Omental fat pad (tissue), 4 donors: ENCODE data around the gene SYCE3. TPM values are rescaled to one million over a fixed set of nuclear protein-coding genes. Genes with fewer than 3 reads are reported as not detected.

Experiments used
- ATAC-seq: fragments of 150-250 bp; one replicate; pipeline ENCODE4 v1.9.1; 2016; ENCODE audit warnings: mild to moderate bottlenecking, moderate library complexity; ENCODE audit not compliant: low FRiP score
- DNase-seq: peaks from one replicate; pipeline ENCODE4 v3.0.0-alpha.2; 2019; ENCODE audit warnings: low spot score
- CTCF ChIP-seq, 3 donors: fragments of 450-650 bp; IDR thresholded peaks; one replicate each; pipeline ENCODE4 v1.5.1; 2016 to 2017; ENCODE audit warnings: antibody characterized with exemption in 3 of 3, mild to moderate bottlenecking in 3 of 3, moderate library complexity in 2 of 3
- total RNA-seq, 4 donors: library from RNA; depleted of rRNA; stranded (reverse); fragments of >200 nt; gene quantifications; one replicate each; pipeline ENCODE4 v1.1.0, GENCODE V29; 2016

The SYCE3 gene
- total RNA-seq, 4 donors from 2014 or later: not detected

- DNase-seq (no peak), ATAC-seq (no peak)
- TF ChIP-seq CTCF (IDR thresholded peaks at IDR 0.05): no peak
These were observed 33.3 kb downstream of the SYCE3 start for GRCh38 chr22:50529416-50529896.

GRCh38 chr22:50528682-50529415, 33.9 kb downstream of the SYCE3 start:
- ATAC-seq (no peak), DNase-seq (no peak)
- TF ChIP-seq CTCF (IDR thresholded peaks at IDR 0.05): no peak

GRCh38 chr22:50527921-50528681, 34.6 kb downstream of the SYCE3 start:
- ATAC-seq (no peak), DNase-seq (no peak)
- TF ChIP-seq CTCF (IDR thresholded peaks at IDR 0.05): no peak

- ATAC-seq (no peak), DNase-seq (no peak)
- TF ChIP-seq CTCF (IDR thresholded peaks at IDR 0.05): no peak
These were observed 35.6 kb downstream of the SYCE3 start for GRCh38 chr22:50526834-50527801.

- DNase-seq (no peak), ATAC-seq (peak; percentile 27)
- TF ChIP-seq CTCF (IDR thresholded peaks at IDR 0.05): peak in 1 of 3 donors; percentile 33
These were observed 36.4 kb downstream of the SYCE3 start for GRCh38 chr22:50526108-50526833.

- ATAC-seq (no peak), DNase-seq (no peak)
- no peak for TF ChIP-seq CTCF (IDR thresholded peaks at IDR 0.05)
These were observed 36.9 kb downstream of the SYCE3 start for GRCh38 chr22:50525858-50526107.
